ENCODE data around the gene ITPR1. TPM values are rescaled to one million over a fixed set of nuclear protein-coding genes. Genes with fewer than 3 reads are reported as not detected.

ITPR1 gene
- total and polyA plus RNA-seq, 4 experiments from 2014 or later, result 6.1 to 72.8 (median 44.2) TPM

- intact Hi-C loops (cut with micrococcal nuclease), result no loop called here
- ChIA-PET CTCF (ENCODE audit: partially characterized antibody) (no interaction called here), POLR2A (ENCODE audit: partially characterized antibody) (no interaction called here)
- no peak overlapping the region for H3K4me3 ChIP-seq (ENCODE audit: low read length in 2 of 2)
- Mint-ChIP-seq H3K4me1 (peaks cover 0 to 12% (median 5%) of the 10 kb centered on the region in 4 donors), H3K27me3 (no peaks in the 10 kb centered on the region), H3K4me3 (no peak overlapping the region), H3K9me3 (peaks cover 0 to 2% (median 0%) of the 10 kb centered on the region in 8 donors), H3K27ac (no peak overlapping the region), H3K36me3 (peaks cover 5 to 8% of the 10 kb centered on the region in 2 donors)
- no peaks in the 10 kb centered on the region for H3K9me3 ChIP-seq (ENCODE audit: control insufficient read depth in 1 of 2, low read length in 2 of 2)
- H3K27me3 ChIP-seq (ENCODE audit: insufficient read depth, low read length), result no peaks in the 10 kb centered on the region
- no peak overlapping the region for H3K27ac ChIP-seq (ENCODE audit: low read depth, low read length)
- DNase-seq, result no peak
- no peaks in the 10 kb centered on the region for H3K4me1 ChIP-seq (ENCODE audit: insufficient read depth, low read length)
- H3K36me3 ChIP-seq (ENCODE audit: insufficient read depth, low read length), result no peaks in the 10 kb centered on the region
Observed at GRCh38 chr3:4546346-4547178, 53.4 kb downstream of the ITPR1 start.

GRCh38 chr3:4547799-4548198 is 54.7 kb downstream of the ITPR1 start:
- Mint-ChIP-seq H3K27me3 (no peaks in the 10 kb centered on the region), H3K4me3 (no peak overlapping the region), H3K9me3 (no peaks in the 10 kb centered on the region), H3K27ac (no peak overlapping the region), H3K36me3 (peaks cover 5% of the 10 kb centered on the region in 2 donors), H3K4me1 (peaks cover 0 to 12% (median 5%) of the 10 kb centered on the region in 4 donors)
- CTCF ChIA-PET (ENCODE audit: partially characterized antibody), result no interaction called here
- H3K27ac ChIP-seq (ENCODE audit: low read depth, low read length), result no peak overlapping the region
- POLR2A ChIA-PET (ENCODE audit: partially characterized antibody), result no interaction called here
- H3K9me3 ChIP-seq (ENCODE audit: control insufficient read depth in 1 of 2, low read length in 2 of 2), result no peaks in the 10 kb centered on the region
- no peaks in the 10 kb centered on the region for H3K27me3 ChIP-seq (ENCODE audit: insufficient read depth, low read length)
- no peak overlapping the region for H3K4me3 ChIP-seq (ENCODE audit: low read length in 2 of 2)
- intact Hi-C loops (cut with micrococcal nuclease), result no loop called here
- H3K36me3 ChIP-seq (ENCODE audit: insufficient read depth, low read length), result no peaks in the 10 kb centered on the region
- no peaks in the 10 kb centered on the region for H3K4me1 ChIP-seq (ENCODE audit: insufficient read depth, low read length)
- DNase-seq, result no peak

- Histone ChIP-seq H3K27ac (ENCODE audit: low read depth, low read length) (no peak overlapping the region), H3K4me1 (ENCODE audit: insufficient read depth, low read length) (no peaks in the 10 kb centered on the region), H3K4me3 (ENCODE audit: low read length in 2 of 2) (no peak overlapping the region), H3K36me3 (ENCODE audit: insufficient read depth, low read length) (no peaks in the 10 kb centered on the region), H3K9me3 (ENCODE audit: control insufficient read depth in 1 of 2, low read length in 2 of 2) (no peaks in the 10 kb centered on the region), H3K27me3 (ENCODE audit: insufficient read depth, low read length) (no peaks in the 10 kb centered on the region)
- ChIA-PET CTCF (ENCODE audit: partially characterized antibody) (no interaction called here), POLR2A (ENCODE audit: partially characterized antibody) (no interaction called here)
- intact Hi-C loops (cut with micrococcal nuclease), result no loop called here
- Mint-ChIP-seq H3K4me1 (peaks cover 0 to 12% (median 7%) of the 10 kb centered on the region in 4 donors), H3K4me3 (no peak overlapping the region), H3K9me3 (no peaks in the 10 kb centered on the region), H3K36me3 (peaks cover 5 to 10% of the 10 kb centered on the region in 2 donors), H3K27me3 (no peaks in the 10 kb centered on the region), H3K27ac (no peak overlapping the region)
- no peak for DNase-seq
Observed at GRCh38 chr3:4548356-4548755, 55.2 kb downstream of the ITPR1 start.

- intact Hi-C loops (cut with micrococcal nuclease), result no loop called here
- Mint-ChIP-seq H3K36me3 (peaks cover 5 to 10% of the 10 kb centered on the region in 2 donors), H3K27me3 (no peaks in the 10 kb centered on the region), H3K27ac (no peak overlapping the region), H3K4me1 (peaks cover 0 to 12% (median 7%) of the 10 kb centered on the region in 4 donors), H3K9me3 (no peaks in the 10 kb centered on the region), H3K4me3 (no peak overlapping the region)
- no peaks in the 10 kb centered on the region for H3K27me3 ChIP-seq (ENCODE audit: insufficient read depth, low read length)
- no peaks in the 10 kb centered on the region for H3K36me3 ChIP-seq (ENCODE audit: insufficient read depth, low read length)
- ChIA-PET POLR2A (ENCODE audit: partially characterized antibody) (no interaction called here), CTCF (ENCODE audit: partially characterized antibody) (no interaction called here)
- H3K4me1 ChIP-seq (ENCODE audit: insufficient read depth, low read length), result no peaks in the 10 kb centered on the region
- H3K4me3 ChIP-seq (ENCODE audit: low read length in 2 of 2), result no peak overlapping the region
- no peak for DNase-seq
- H3K9me3 ChIP-seq (ENCODE audit: control insufficient read depth in 1 of 2, low read length in 2 of 2), result no peaks in the 10 kb centered on the region
- no peak overlapping the region for H3K27ac ChIP-seq (ENCODE audit: low read depth, low read length)
Observed at GRCh38 chr3:4548780-4549179, 55.6 kb downstream of the ITPR1 start.

GRCh38 chr3:4549896-4550295 is 56.7 kb downstream of the ITPR1 start:
- no peaks in the 10 kb centered on the region for H3K36me3 ChIP-seq (ENCODE audit: insufficient read depth, low read length)
- no peaks in the 10 kb centered on the region for H3K9me3 ChIP-seq (ENCODE audit: control insufficient read depth in 1 of 2, low read length in 2 of 2)
- Mint-ChIP-seq H3K9me3 (no peaks in the 10 kb centered on the region), H3K4me1 (peaks cover 4 to 12% (median 8%) of the 10 kb centered on the region in 4 donors), H3K27me3 (no peaks in the 10 kb centered on the region), H3K4me3 (no peak overlapping the region), H3K27ac (no peak overlapping the region), H3K36me3 (peaks cover 6 to 19% of the 10 kb centered on the region in 2 donors)
- H3K4me1 ChIP-seq (ENCODE audit: insufficient read depth, low read length), result no peaks in the 10 kb centered on the region
- ChIA-PET CTCF (ENCODE audit: partially characterized antibody) (no interaction called here), POLR2A (ENCODE audit: partially characterized antibody) (no interaction called here)
- H3K27ac ChIP-seq (ENCODE audit: low read depth, low read length), result no peak overlapping the region
- intact Hi-C loops (cut with micrococcal nuclease), result no loop called here
- DNase-seq, result no peak
- H3K27me3 ChIP-seq (ENCODE audit: insufficient read depth, low read length), result no peaks in the 10 kb centered on the region
- H3K4me3 ChIP-seq (ENCODE audit: low read length in 2 of 2), result no peak overlapping the region

GRCh38 chr3:4551051-4551711 is 58.0 kb downstream of the ITPR1 start:
- no peak for DNase-seq
- intact Hi-C loops (cut with micrococcal nuclease), result no loop called here
- no peaks in the 10 kb centered on the region for H3K27me3 ChIP-seq (ENCODE audit: insufficient read depth, low read length)
- H3K4me3 ChIP-seq (ENCODE audit: low read length in 2 of 2), result no peak overlapping the region
- no peaks in the 10 kb centered on the region for H3K36me3 ChIP-seq (ENCODE audit: insufficient read depth, low read length)
- ChIA-PET CTCF (ENCODE audit: partially characterized antibody) (no interaction called here), POLR2A (ENCODE audit: partially characterized antibody) (no interaction called here)
- Mint-ChIP-seq H3K9me3 (peaks cover 0 to 2% (median 0%) of the 10 kb centered on the region in 8 donors), H3K36me3 (peaks cover 8 to 27% of the 10 kb centered on the region in 2 donors), H3K27me3 (no peaks in the 10 kb centered on the region), H3K4me1 (peaks cover 4 to 13% (median 9%) of the 10 kb centered on the region in 4 donors), H3K4me3 (no peak overlapping the region), H3K27ac (no peak overlapping the region)
- no peaks in the 10 kb centered on the region for H3K9me3 ChIP-seq (ENCODE audit: control insufficient read depth in 1 of 2, low read length in 2 of 2)
- H3K27ac ChIP-seq (ENCODE audit: low read depth, low read length), result no peak overlapping the region
- H3K4me1 ChIP-seq (ENCODE audit: insufficient read depth, low read length), result no peaks in the 10 kb centered on the region

- no peaks in the 10 kb centered on the region for H3K27me3 ChIP-seq (ENCODE audit: insufficient read depth, low read length)
- CTCF ChIA-PET (ENCODE audit: partially characterized antibody), result no interaction called here
- no peak overlapping the region for H3K27ac ChIP-seq (ENCODE audit: low read depth, low read length)
- H3K4me3 ChIP-seq (ENCODE audit: low read length in 2 of 2), result no peak overlapping the region
- Mint-ChIP-seq H3K27ac (no peak overlapping the region), H3K27me3 (no peaks in the 10 kb centered on the region), H3K36me3 (peaks cover 11 to 34% of the 10 kb centered on the region in 2 donors), H3K9me3 (peaks cover 0 to 9% (median 3%) of the 10 kb centered on the region in 8 donors), H3K4me3 (no peak overlapping the region), H3K4me1 (peaks cover 4 to 13% (median 8%) of the 10 kb centered on the region in 4 donors)
- no peaks in the 10 kb centered on the region for H3K36me3 ChIP-seq (ENCODE audit: insufficient read depth, low read length)
- H3K4me1 ChIP-seq (ENCODE audit: insufficient read depth, low read length), result no peaks in the 10 kb centered on the region
- POLR2A ChIA-PET (ENCODE audit: partially characterized antibody), result no interaction called here
- intact Hi-C loops (cut with micrococcal nuclease), result no loop called here
- no peaks in the 10 kb centered on the region for H3K9me3 ChIP-seq (ENCODE audit: control insufficient read depth in 1 of 2, low read length in 2 of 2)
- no peak for DNase-seq
Observed at GRCh38 chr3:4551794-4552442, 58.8 kb downstream of the ITPR1 start.
